ENCODE measurements around the gene SCN5A.

DNA sequence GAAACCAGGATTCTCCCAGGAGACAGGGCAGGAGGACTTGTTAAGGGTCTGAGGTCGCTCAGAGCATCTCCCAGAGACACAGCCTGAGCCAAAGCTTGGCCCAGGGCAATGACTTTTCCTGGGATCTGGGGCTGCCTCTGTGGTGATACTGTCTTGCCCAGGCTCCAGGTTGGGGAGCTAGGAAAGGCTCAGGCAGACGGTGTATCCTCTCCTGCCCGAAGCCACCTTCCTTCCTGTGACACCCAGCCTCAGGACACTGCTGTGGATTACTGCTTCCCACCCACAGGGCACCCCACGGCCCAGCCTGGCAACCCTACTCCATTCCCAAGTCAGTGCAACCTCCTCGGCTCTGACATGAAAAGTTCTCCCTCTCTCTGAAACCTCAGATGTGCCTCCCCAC lies 31.9 kb downstream of the SCN5A start:
- TF ChIP-seq, protein P1, sequence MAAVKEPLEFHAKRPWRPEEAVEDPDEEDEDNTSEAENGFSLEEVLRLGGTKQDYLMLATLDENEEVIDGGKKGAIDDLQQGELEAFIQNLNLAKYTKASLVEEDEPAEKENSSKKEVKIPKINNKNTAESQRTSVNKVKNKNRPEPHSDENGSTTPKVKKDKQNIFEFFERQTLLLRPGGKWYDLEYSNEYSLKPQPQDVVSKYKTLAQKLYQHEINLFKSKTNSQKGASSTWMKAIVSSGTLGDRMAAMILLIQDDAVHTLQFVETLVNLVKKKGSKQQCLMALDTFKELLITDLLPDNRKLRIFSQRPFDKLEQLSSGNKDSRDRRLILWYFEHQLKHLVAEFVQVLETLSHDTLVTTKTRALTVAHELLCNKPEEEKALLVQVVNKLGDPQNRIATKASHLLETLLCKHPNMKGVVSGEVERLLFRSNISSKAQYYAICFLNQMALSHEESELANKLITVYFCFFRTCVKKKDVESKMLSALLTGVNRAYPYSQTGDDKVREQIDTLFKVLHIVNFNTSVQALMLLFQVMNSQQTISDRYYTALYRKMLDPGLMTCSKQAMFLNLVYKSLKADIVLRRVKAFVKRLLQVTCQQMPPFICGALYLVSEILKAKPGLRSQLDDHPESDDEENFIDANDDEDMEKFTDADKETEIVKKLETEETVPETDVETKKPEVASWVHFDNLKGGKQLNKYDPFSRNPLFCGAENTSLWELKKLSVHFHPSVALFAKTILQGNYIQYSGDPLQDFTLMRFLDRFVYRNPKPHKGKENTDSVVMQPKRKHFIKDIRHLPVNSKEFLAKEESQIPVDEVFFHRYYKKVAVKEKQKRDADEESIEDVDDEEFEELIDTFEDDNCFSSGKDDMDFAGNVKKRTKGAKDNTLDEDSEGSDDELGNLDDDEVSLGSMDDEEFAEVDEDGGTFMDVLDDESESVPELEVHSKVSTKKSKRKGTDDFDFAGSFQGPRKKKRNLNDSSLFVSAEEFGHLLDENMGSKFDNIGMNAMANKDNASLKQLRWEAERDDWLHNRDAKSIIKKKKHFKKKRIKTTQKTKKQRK (IDR thresholded peaks at IDR 0.05; ENCODE audit: low read length), result no peak
- TF ChIP-seq RELA (CRISPR knock-in tag; IDR thresholded peaks at IDR 0.05), result no peak
- no peak for TF ChIP-seq MYNN (CRISPR knock-in tag; IDR thresholded peaks at IDR 0.05; ENCODE audit: low read depth)
- no peak for TF ChIP-seq POLR2AphosphoS5 (IDR thresholded peaks at IDR 0.05; ENCODE audit: low read depth, low read length)
- no peak for TF ChIP-seq CHD4 (IDR thresholded peaks at IDR 0.05; ENCODE audit: borderline replicate concordance, low read length)
- TF ChIP-seq GABPA (IDR thresholded peaks at IDR 0.05; ENCODE audit: low read depth, low read length), result no peak
- TF ChIP-seq GABPA (CRISPR knock-in tag; IDR thresholded peaks at IDR 0.05; ENCODE audit: low read depth), result no peak
- no peak for TF ChIP-seq YEATS2 (CRISPR knock-in tag; IDR thresholded peaks at IDR 0.05; ENCODE audit: borderline replicate concordance)
